Measurements from ENCODE around the gene GRIP2. TPM values are rescaled to one million over a fixed set of nuclear protein-coding genes. Genes with fewer than 3 reads are reported as not detected.

Gene GRIP2
- polyA plus RNA-seq, 1 donor (not counting 4 experiments of a cell fraction or from before 2014, with no cell fraction given): 0.01 TPM

- no peak for FAIRE-seq
- no peaks in the 10 kb centered on the region for H3K4me1 ChIP-seq (ENCODE audit: control insufficient read depth, extremely low read depth, insufficient read depth, low read length)
Measured at GRCh38 chr3:14459787-14460186, 80.4 kb downstream of the GRIP2 start.

DNA sequence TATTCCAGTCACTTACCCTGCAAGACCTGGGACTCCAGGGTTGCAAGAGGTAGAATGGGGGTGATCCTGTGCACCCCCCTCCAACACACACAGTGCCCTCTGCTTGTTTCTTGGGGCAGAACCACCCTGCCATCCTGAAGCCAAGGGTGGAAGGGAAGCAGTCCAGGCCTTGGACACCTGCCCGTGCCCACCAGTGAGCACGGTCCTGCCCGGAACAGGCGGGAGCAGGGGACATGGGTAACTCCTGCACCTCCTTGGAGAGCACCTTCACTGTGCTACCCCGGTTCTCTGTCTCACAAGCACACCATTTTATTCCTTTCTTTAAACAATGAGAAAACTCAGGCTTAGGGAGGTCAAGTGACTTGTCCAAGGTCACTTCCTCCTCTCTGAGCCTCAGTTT is 80.8 kb downstream of the GRIP2 start:
- Histone ChIP-seq H3K4me1 (ENCODE audit: control insufficient read depth, extremely low read depth, insufficient read depth, low read length) (no peaks in the 10 kb centered on the region), H3K36me3 (ENCODE audit: control insufficient read depth in 2 of 2, extremely low read depth in 1 of 2, insufficient read depth in 2 of 2, low read length in 2 of 2) (peaks cover 2 to 4% of the 10 kb centered on the region in 2 experiments)
- TF ChIP-seq EZH2 (IDR thresholded peaks at IDR 0.05; ENCODE audit: low read length): no peak
- TF ChIP-seq CTCF (optimal IDR thresholded peaks at IDR 0.05 in 1 of 3, IDR thresholded peaks at IDR 0.05 in 1 of 3, conservative IDR thresholded peaks at IDR 0.05 in 1 of 3; ENCODE audit: extremely low read depth in 1 of 3, insufficient read depth in 2 of 3, low read length in 3 of 3): no peak

More at GRCh38 chr3:14459787-14460186, 80.4 kb downstream of the GRIP2 start:
- Histone ChIP-seq H3K9me3 (ENCODE audit: control insufficient read depth, low read depth, low read length) (no peaks in the 10 kb centered on the region), H3K27ac (ENCODE audit: control insufficient read depth, insufficient read depth, low read length) (no peak overlapping the region), H3K36me3 (ENCODE audit: control insufficient read depth in 2 of 2, extremely low read depth in 1 of 2, insufficient read depth in 2 of 2, low read length in 2 of 2) (peaks cover 2 to 4% of the 10 kb centered on the region in 2 experiments), H3K9ac (ENCODE audit: control insufficient read depth, extremely low read depth, insufficient read depth, low read length) (no peak overlapping the region), H3K4me2 (ENCODE audit: control insufficient read depth, extremely low read depth, insufficient read depth, low read depth, low read length) (no peak overlapping the region), H3K4me3 (ENCODE audit: control insufficient read depth in 2 of 3, extremely low read depth in 1 of 3, insufficient read depth in 2 of 3, low read depth in 1 of 3, low read length in 3 of 3) (no peak overlapping the region), H4K20me1 (ENCODE audit: control insufficient read depth, extremely low read depth, insufficient read depth, low read length) (no peaks in the 10 kb centered on the region), H3K9me1 (ENCODE audit: control insufficient read depth, extremely low read depth, insufficient read depth, low read length) (no peaks in the 10 kb centered on the region), H3K27me3 (ENCODE audit: control insufficient read depth, extremely low read depth, insufficient read depth, low read length) (no peaks in the 10 kb centered on the region), H3K79me2 (ENCODE audit: control insufficient read depth, insufficient read depth, low read length) (no peaks in the 10 kb centered on the region), H2AFZ (ENCODE audit: control insufficient read depth, low read length) (no peak overlapping the region)
- no peak for TF ChIP-seq CTCF (optimal IDR thresholded peaks at IDR 0.05 in 1 of 3, IDR thresholded peaks at IDR 0.05 in 1 of 3, conservative IDR thresholded peaks at IDR 0.05 in 1 of 3; ENCODE audit: extremely low read depth in 1 of 3, insufficient read depth in 2 of 3, low read length in 3 of 3)
- no peak for DNase-seq (ENCODE audit: low read depth, low spot score)
- dilution Hi-C loops (cut with MboI; ENCODE audit: extremely low pct_ligation_motif_present, low sequenced_read_pairs): no loop called here

More for the DNA sequence above, 80.8 kb downstream of the GRIP2 start:
- no peak overlapping the region for H3K4me2 ChIP-seq (ENCODE audit: control insufficient read depth, extremely low read depth, insufficient read depth, low read depth, low read length)
- no peaks in the 10 kb centered on the region for H4K20me1 ChIP-seq (ENCODE audit: control insufficient read depth, extremely low read depth, insufficient read depth, low read length)
- H3K4me3 ChIP-seq (ENCODE audit: control insufficient read depth in 2 of 3, extremely low read depth in 1 of 3, insufficient read depth in 2 of 3, low read depth in 1 of 3, low read length in 3 of 3): no peak overlapping the region
- no peak overlapping the region for H3K27ac ChIP-seq (ENCODE audit: control insufficient read depth, insufficient read depth, low read length)
- no peak overlapping the region for H3K9ac ChIP-seq (ENCODE audit: control insufficient read depth, extremely low read depth, insufficient read depth, low read length)
- no peaks in the 10 kb centered on the region for H3K27me3 ChIP-seq (ENCODE audit: control insufficient read depth, extremely low read depth, insufficient read depth, low read length)
- no peak overlapping the region for H2AFZ ChIP-seq (ENCODE audit: control insufficient read depth, low read length)
- dilution Hi-C loops (cut with MboI; ENCODE audit: extremely low pct_ligation_motif_present, low sequenced_read_pairs): no loop called here
- no peaks in the 10 kb centered on the region for H3K9me1 ChIP-seq (ENCODE audit: control insufficient read depth, extremely low read depth, insufficient read depth, low read length)
- H3K79me2 ChIP-seq (ENCODE audit: control insufficient read depth, insufficient read depth, low read length): no peaks in the 10 kb centered on the region
- FAIRE-seq (no peak), DNase-seq (ENCODE audit: low read depth, low spot score) (no peak)
- H3K9me3 ChIP-seq (ENCODE audit: control insufficient read depth, low read depth, low read length): no peaks in the 10 kb centered on the region
